HG02588 (cell line): ENCODE data around the gene E2F3.
A peak's percentile ranks its signal among the peaks of the same experiment; 100 is the strongest.
"Not testable (repeated sequence)": the region's sequence is repeated elsewhere in the genome, so short reads cannot be mapped to it uniquely, and the experiment has no call there.

Source experiments
- ATAC-seq: cut with Tn5 transposase; IDR thresholded peaks from one replicate; pipeline ENCODE4 v1.9.1; 2021; ENCODE audit warnings: mild to moderate bottlenecking, moderate library complexity; ENCODE audit not compliant: unreplicated experiment

Gene E2F3

GRCh38 chr6:20464847-20465246 is 63.2 kb downstream of the E2F3 start:
- ATAC-seq = no peak

DNA sequence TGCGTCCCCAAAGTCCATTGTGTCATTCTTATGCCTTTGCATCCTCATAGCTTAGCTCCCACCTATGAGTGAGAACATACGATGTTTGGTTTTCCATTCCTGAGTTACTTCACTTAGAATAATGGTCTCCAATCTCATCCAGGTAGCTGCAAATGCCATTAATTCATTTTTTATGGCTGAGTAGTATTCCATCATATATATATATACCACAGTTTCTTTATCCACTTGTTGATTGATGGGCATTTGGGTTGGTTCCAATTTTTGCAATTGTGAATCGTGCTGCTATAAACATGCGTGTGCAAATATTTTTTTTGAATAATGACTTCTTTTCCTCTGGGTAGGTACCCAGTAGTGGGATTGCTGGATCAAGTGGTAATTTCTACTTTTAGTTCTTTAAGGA is 63.9 kb downstream of the E2F3 start:
- not testable (repeated sequence) for ATAC-seq

GRCh38 chr6:20467437-20467836 is 65.8 kb downstream of the E2F3 start:
- peak; percentile 70 for ATAC-seq

- no peak for ATAC-seq
These were observed 66.5 kb downstream of the E2F3 start for GRCh38 chr6:20468209-20468608.

GRCh38 chr6:20472748-20473147 is 71.1 kb downstream of the E2F3 start:
- ATAC-seq = no peak

- no peak for ATAC-seq
These were observed 71.8 kb downstream of the E2F3 start for GRCh38 chr6:20473518-20473917.

DNA sequence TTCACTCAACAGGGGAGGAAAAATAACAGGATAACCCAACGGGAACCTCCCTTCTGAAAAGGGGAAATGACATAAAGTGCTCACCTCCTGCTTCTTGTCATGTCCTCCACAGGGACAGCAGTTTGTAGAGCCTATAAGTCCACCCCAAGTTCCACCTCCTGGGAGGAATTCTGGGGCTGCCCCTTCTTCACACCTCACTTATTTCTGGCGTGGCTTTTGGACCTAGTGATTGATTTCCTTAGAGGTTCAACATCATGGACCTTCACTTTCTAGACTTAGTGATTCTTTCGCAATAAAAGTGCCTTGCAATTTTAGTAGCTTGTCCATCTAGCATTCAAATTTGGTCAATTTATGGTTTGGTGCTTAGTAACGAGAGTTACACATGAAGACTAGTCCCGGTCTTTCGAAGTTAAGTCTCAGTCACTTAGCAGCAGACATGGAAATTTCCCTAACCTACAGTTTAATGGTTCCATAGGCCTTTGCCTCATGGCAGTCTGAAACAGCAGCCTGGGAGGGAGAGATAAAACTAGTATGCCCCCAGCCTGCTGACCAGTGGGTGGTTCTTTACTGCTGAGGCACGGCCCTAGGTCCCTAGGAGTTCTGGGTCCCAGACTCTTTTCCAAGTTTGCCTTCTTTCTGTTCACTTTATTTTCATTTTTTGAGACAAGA is 73.3 kb downstream of the E2F3 start:
- ATAC-seq = no peak

GRCh38 chr6:20476501-20477043 is 74.9 kb downstream of the E2F3 start:
- ATAC-seq = no peak

- ATAC-seq = no peak
These were observed 75.8 kb downstream of the E2F3 start for GRCh38 chr6:20477485-20477884.

DNA sequence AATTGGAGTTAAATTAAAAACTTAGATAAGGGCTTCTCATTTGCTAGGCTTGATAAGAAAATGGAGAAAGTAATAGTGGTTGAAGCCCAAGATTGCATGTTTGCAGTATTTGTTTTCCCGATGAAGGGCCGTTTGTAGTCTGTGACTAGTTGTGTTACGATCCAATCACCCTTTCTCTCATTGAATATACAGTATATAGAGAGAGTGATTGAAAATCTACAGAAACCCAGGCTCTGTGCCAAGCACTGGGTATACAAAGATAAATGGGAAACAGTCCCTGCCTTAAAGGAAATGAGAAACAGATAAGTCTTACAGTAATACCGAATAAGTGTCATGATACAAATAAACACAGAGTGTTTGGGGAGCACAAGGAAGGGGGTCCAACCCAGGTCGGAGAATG is 77.4 kb downstream of the E2F3 start:
- no peak for ATAC-seq

DNA sequence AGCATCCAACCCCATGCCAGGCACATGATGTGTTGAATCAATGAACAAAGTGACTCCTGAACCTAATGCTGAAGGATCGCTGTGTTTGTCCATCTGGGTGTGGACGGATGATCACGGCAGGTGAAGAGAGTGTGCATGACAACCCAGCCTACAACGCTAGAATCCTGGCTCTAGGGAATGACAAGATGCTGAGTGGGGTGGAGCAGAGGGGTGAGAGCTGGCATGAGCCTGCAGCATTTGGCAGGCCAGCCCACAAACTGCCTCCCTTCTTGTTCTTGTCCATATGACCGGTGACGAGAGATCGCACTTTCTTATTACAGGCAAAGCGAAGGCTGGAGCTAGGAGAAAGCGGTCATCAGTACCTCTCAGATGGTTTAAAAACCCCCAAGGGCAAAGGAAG is 77.8 kb downstream of the E2F3 start:
- no peak for ATAC-seq

GRCh38 chr6:20481281-20481680 is 79.6 kb downstream of the E2F3 start:
- ATAC-seq = no peak

DNA sequence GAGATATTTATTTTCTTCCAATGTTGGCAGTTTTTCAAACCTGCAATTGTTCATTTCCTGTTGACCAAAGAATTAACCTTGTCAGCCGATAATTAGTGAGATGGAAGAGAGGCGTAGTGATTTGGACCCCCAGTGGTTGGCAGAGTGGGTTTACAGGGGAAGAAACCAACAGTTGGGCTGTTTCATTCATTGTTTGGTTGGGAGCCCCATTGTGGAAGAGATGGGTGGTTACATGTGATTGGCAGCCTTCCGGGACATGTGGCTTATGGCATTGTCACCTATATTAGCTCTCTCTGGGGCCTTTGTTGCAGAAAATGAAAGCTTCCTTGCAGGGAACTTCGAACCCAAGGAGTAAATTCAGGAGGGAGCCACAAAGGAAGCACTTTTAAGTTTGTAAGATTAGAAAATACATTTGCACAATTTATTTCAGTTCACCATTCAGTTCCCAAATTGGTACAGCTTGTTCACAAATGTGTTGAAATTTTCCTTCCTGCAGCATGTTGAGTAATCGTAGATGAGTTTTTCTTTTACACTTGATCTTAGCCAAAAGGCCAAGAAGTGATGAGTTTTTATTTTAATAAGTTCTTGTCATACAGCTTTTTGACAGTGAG is 82.3 kb downstream of the E2F3 start:
- no peak for ATAC-seq

DNA sequence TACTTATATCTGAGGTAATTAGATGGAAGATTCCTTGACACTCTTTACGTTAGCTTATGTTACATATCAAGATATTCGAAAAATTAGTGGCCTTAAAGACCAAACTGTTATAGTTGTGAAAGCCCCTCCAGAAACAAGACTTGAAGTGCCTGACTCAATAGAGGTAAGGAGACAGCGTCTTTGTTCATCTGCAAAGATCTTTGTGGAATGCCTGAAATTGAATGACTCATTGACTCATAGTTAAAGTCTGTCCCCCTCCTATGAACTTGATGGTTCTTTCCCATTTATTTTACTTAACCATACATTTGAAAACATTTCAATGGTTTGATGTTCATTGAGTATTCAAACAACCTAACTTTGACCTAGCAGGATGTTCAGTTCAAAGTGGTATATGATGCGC is 85.0 kb downstream of the E2F3 start:
- ATAC-seq = no peak

GRCh38 chr6:20487669-20488375 is 86.1 kb downstream of the E2F3 start:
- no peak for ATAC-seq

DNA sequence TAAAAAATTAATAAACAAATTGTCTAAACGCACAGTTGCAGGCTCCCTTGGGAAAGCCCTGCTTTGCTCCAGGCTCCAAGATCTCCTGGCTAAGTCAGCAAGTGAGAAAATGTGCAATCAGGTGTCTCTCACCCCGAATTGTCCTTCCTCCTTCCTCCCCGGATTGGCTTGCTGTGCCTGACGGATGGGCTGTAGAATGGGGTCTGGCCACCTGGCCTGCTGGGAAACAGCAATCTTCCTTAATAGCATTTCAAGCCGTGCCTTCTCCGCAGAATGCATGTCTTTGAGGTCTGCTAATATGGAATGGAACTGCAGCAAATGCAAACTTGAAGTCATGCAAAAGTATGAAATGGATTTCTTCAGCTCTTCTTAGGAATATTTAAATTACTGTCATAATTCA is 88.9 kb downstream of the E2F3 start:
- no peak for ATAC-seq

GRCh38 chr6:20492099-20492498 is 90.4 kb downstream of the E2F3 start:
- no peak for ATAC-seq

DNA sequence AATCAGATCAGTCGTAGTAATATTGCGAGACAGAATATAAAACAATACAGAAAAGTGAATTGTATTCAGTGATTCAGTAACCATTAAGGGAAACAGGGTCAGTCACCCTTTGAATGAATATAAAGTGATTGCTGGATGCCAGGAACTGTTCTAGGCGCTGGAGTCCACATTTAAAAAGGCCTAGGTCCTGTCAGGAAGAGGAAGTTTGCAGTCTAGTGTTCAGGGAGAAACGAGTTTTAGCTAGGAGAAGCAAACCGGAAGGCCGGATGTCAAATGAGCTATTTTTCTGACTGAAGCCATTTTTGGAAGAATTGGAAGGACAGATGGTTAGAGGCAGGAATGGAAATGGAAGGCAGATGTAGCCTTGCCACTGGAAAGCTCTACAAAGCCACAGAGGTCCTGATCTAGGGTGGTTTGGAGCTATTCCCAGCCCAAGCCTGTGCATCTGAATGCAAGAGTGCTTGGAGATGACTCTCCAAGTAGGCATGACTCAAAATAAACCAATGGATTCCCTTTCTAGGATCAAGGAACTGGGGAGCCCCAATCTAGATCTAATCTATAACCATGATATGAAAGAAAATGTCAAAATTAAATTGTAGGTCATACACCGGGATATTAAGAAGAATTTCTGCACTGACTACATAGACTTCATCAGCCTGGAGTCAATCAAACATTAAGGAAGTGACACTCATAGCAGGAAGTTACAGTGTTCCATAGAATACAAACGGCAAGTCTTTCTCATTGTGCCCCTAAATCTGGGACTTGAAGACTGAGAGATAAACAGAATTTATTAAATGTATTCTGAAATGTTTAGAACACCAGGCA is 95.7 kb downstream of the E2F3 start:
- no peak for ATAC-seq

GRCh38 chr6:20498041-20498385 is 96.3 kb downstream of the E2F3 start:
- no peak for ATAC-seq

GRCh38 chr6:20509212-20509611 is 107.5 kb downstream of the E2F3 start:
- no peak for ATAC-seq

GRCh38 chr6:20511852-20512251 is 110.2 kb downstream of the E2F3 start:
- no peak for ATAC-seq
